ENCODE results near the gene DPH1. TPM values are rescaled to one million over a fixed set of nuclear protein-coding genes. Genes with fewer than 3 reads are reported as not detected.

The DPH1 gene
- polyA plus RNA-seq, 2 of the 4 experiments (the other 2 are of a cell fraction) = 25.5 to 33.6 TPM

DNA sequence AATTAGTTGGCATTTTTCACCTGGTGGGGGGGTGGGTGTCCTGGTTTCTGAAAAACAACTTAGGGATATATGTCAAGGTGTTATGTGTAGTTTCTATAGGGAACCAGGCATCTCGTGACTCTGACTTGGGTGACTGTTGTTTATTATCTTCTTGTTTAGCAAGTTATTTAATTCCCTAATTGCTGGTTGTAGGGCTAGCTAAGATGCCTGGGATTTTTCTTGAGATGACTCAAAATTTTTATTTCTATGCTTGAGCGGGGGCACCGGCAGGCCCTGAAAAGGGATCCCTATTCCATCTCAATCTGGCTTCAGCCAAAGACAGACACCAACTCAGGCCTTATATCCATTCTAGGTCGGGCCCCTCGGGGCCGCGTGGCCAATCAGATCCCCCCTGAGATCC lies 3.2 kb downstream of the DPH1 start:
- POLR2A ChIA-PET = no interaction called here
- no peak for ATAC-seq
- TF ChIP-seq RFX5 (IDR thresholded peaks at IDR 0.05) (no peak), CBX2 (IDR thresholded peaks at IDR 0.05; ENCODE audit: borderline replicate concordance, low read depth) (no peak), JUN (IDR thresholded peaks at IDR 0.05) (no peak), MAZ (IDR thresholded peaks at IDR 0.05; ENCODE audit: borderline replicate concordance, low read depth, low read length) (no peak), MYC (IDR thresholded peaks at IDR 0.05; ENCODE audit: borderline replicate concordance, low read length) (no peak), FOXS1 (CRISPR knock-in tag; IDR thresholded peaks at IDR 0.05) (no peak), EP300 (IDR thresholded peaks at IDR 0.05) (no peak), RARB (CRISPR knock-in tag; IDR thresholded peaks at IDR 0.05) (no peak), SMC3 (IDR thresholded peaks at IDR 0.05) (no peak), HOXB13 (CRISPR knock-in tag; IDR thresholded peaks at IDR 0.05; ENCODE audit: low read depth) (no peak), ZNF302 (CRISPR knock-in tag; IDR thresholded peaks at IDR 0.05) (no peak)
- TF ChIP-seq, protein P1, sequence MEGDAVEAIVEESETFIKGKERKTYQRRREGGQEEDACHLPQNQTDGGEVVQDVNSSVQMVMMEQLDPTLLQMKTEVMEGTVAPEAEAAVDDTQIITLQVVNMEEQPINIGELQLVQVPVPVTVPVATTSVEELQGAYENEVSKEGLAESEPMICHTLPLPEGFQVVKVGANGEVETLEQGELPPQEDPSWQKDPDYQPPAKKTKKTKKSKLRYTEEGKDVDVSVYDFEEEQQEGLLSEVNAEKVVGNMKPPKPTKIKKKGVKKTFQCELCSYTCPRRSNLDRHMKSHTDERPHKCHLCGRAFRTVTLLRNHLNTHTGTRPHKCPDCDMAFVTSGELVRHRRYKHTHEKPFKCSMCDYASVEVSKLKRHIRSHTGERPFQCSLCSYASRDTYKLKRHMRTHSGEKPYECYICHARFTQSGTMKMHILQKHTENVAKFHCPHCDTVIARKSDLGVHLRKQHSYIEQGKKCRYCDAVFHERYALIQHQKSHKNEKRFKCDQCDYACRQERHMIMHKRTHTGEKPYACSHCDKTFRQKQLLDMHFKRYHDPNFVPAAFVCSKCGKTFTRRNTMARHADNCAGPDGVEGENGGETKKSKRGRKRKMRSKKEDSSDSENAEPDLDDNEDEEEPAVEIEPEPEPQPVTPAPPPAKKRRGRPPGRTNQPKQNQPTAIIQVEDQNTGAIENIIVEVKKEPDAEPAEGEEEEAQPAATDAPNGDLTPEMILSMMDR (IDR thresholded peaks at IDR 0.05) = no peak
- TF ChIP-seq, protein P2, sequence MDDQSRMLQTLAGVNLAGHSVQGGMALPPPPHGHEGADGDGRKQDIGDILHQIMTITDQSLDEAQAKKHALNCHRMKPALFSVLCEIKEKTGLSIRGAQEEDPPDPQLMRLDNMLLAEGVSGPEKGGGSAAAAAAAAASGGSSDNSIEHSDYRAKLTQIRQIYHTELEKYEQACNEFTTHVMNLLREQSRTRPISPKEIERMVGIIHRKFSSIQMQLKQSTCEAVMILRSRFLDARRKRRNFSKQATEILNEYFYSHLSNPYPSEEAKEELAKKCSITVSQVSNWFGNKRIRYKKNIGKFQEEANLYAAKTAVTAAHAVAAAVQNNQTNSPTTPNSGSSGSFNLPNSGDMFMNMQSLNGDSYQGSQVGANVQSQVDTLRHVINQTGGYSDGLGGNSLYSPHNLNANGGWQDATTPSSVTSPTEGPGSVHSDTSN (IDR thresholded peaks at IDR 0.05) = no peak
- TF ChIP-seq, protein P3, sequence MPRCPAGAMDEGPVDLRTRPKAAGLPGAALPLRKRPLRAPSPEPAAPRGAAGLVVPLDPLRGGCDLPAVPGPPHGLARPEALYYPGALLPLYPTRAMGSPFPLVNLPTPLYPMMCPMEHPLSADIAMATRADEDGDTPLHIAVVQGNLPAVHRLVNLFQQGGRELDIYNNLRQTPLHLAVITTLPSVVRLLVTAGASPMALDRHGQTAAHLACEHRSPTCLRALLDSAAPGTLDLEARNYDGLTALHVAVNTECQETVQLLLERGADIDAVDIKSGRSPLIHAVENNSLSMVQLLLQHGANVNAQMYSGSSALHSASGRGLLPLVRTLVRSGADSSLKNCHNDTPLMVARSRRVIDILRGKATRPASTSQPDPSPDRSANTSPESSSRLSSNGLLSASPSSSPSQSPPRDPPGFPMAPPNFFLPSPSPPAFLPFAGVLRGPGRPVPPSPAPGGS (IDR thresholded peaks at IDR 0.05) = no peak
- TF ChIP-seq, protein P4, sequence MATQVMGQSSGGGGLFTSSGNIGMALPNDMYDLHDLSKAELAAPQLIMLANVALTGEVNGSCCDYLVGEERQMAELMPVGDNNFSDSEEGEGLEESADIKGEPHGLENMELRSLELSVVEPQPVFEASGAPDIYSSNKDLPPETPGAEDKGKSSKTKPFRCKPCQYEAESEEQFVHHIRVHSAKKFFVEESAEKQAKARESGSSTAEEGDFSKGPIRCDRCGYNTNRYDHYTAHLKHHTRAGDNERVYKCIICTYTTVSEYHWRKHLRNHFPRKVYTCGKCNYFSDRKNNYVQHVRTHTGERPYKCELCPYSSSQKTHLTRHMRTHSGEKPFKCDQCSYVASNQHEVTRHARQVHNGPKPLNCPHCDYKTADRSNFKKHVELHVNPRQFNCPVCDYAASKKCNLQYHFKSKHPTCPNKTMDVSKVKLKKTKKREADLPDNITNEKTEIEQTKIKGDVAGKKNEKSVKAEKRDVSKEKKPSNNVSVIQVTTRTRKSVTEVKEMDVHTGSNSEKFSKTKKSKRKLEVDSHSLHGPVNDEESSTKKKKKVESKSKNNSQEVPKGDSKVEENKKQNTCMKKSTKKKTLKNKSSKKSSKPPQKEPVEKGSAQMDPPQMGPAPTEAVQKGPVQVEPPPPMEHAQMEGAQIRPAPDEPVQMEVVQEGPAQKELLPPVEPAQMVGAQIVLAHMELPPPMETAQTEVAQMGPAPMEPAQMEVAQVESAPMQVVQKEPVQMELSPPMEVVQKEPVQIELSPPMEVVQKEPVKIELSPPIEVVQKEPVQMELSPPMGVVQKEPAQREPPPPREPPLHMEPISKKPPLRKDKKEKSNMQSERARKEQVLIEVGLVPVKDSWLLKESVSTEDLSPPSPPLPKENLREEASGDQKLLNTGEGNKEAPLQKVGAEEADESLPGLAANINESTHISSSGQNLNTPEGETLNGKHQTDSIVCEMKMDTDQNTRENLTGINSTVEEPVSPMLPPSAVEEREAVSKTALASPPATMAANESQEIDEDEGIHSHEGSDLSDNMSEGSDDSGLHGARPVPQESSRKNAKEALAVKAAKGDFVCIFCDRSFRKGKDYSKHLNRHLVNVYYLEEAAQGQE (IDR thresholded peaks at IDR 0.05) = no peak
- TF ChIP-seq, protein P5, sequence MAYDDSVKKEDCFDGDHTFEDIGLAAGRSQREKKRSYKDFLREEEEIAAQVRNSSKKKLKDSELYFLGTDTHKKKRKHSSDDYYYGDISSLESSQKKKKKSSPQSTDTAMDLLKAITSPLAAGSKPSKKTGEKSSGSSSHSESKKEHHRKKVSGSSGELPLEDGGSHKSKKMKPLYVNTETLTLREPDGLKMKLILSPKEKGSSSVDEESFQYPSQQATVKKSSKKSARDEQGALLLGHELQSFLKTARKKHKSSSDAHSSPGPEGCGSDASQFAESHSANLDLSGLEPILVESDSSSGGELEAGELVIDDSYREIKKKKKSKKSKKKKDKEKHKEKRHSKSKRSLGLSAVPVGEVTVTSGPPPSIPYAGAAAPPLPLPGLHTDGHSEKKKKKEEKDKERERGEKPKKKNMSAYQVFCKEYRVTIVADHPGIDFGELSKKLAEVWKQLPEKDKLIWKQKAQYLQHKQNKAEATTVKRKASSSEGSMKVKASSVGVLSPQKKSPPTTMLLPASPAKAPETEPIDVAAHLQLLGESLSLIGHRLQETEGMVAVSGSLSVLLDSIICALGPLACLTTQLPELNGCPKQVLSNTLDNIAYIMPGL (CRISPR knock-in tag; IDR thresholded peaks at IDR 0.05; ENCODE audit: borderline replicate concordance) = no peak
- Histone ChIP-seq H3K27ac (no peak overlapping the region), H3K4me1 (peaks cover 21% of the 10 kb centered on the region), H3K4me2 (no peak overlapping the region), H3K9me3 (no peaks in the 10 kb centered on the region), H3K4me3 (no peak overlapping the region)
- WGBS (ENCODE audit: missing lambda C conversion rate) = 85% methylated on average over 7 of the region's 7 CpGs
- FAIRE-seq = no peak
- DNase-seq (ENCODE audit: low read depth in 1 of 2, low spot score in 1 of 2) = no peak
- CTCF ChIA-PET = interaction anchor here (1.0 to 17.0 kb wide), 6 partner anchors 9 to 144 kb away, joined by 3 to 420 read pairs (median 108); partner anchors contain the start of gene OVCA2

DNA sequence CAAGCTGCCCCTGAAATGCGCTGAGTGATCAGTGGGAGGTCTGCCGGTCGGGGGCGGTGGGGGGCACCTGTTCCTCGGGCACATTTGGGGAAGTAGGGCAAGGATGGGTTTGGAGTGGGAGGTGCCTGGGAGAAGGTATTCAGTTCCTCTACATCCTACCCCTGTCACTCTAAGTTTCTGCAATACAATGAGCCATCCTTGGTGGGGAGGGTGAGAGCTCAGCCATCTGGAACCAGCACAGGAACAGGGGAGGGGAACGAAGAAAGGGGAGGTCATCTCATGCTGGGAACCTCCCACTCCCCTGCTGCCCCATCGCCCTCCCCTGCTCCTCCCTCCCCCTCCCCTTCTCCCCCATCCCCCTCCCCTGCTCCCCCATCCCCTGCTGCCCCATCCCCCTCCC lies 4.2 kb downstream of the DPH1 start:
- Histone ChIP-seq H3K4me1 (peaks cover 21% of the 10 kb centered on the region), H3K4me3 (no peak overlapping the region), H3K4me2 (no peak overlapping the region), H3K9me3 (no peaks in the 10 kb centered on the region), H3K27ac (no peak overlapping the region)
- ChIA-PET POLR2A (no interaction called here), CTCF (interaction anchor here (1.0 to 17.0 kb wide), 7 partner anchors 8 to 121 kb away, joined by 3 to 420 read pairs (median 128); partner anchors contain the start of genes DPH1, HIC1, OVCA2 and RTN4RL1)
- DNase-seq (ENCODE audit: low read depth in 1 of 2, low spot score in 1 of 2) (no peak), ATAC-seq (no peak), FAIRE-seq (no peak)
- WGBS (ENCODE audit: missing lambda C conversion rate) = 79% methylated on average over 5 of the region's 7 CpGs
- TF ChIP-seq RARB (CRISPR knock-in tag; IDR thresholded peaks at IDR 0.05) = no peak
- no peak for TF ChIP-seq HOXA7 (CRISPR knock-in tag; IDR thresholded peaks at IDR 0.05)
- no peak for TF ChIP-seq POLR2AphosphoS2 (conservative IDR thresholded peaks at IDR 0.05; ENCODE audit: low read length)
- TF ChIP-seq ZNF302 (CRISPR knock-in tag; IDR thresholded peaks at IDR 0.05) = no peak

Measured in A549 (cell line).